Neutrophil (primary cell): ENCODE data around the gene CCDC57.

ENCODE experiments used
- H3K27ac ChIP-seq: fragments of 200-600 bp; sonication (generic); 2 replicates; pipeline ENCODE4 v1.5.1; 2016; ENCODE audit warnings: mild to moderate bottlenecking, moderate library complexity
- H3K27me3 ChIP-seq: fragments of 200-600 bp; sonication (generic); 2 replicates; pipeline ENCODE4 v1.6.0; 2016; ENCODE audit warnings: mild to moderate bottlenecking
- H3K36me3 ChIP-seq: fragments of 200-600 bp; sonication (generic); 2 replicates; pipeline ENCODE4 v1.5.1; 2017
- H3K4me1 ChIP-seq, 2 experiments: fragments of 200-600 bp in 1 of 2; sonication (generic) in 1 of 2; 1 replicate in 1 of 2; 2 replicates in 1 of 2; pipeline versions ENCODE4 v1.5.1 to v1.6.1; 2013 to 2016; ENCODE audit warnings: low read depth in 1 of 2, low read length in 1 of 2, mild to moderate bottlenecking in 1 of 2, moderate library complexity in 1 of 2; ENCODE audit not compliant: control insufficient read depth in 1 of 2, insufficient read depth in 1 of 2
- H3K4me3 ChIP-seq, 2 experiments: fragments of 200-600 bp in 1 of 2; sonication (generic) in 1 of 2; 1 replicate in 1 of 2; 2 replicates in 1 of 2; pipeline ENCODE4 v1.5.1; 2013 to 2016; ENCODE audit warnings: low read depth in 1 of 2, low read length in 1 of 2, mild to moderate bottlenecking in 1 of 2, moderate library complexity in 1 of 2
- H3K9me3 ChIP-seq: fragments of 200-600 bp; sonication (generic); 2 replicates; pipeline ENCODE4 v1.5.1; 2016
- CTCF ChIP-seq: fragments of 200-600 bp; sonication (generic); IDR thresholded peaks from 2 replicates; pipeline ENCODE4 v1.5.1; 2016; ENCODE audit warnings: antibody characterized with exemption

Gene CCDC57

DNA sequence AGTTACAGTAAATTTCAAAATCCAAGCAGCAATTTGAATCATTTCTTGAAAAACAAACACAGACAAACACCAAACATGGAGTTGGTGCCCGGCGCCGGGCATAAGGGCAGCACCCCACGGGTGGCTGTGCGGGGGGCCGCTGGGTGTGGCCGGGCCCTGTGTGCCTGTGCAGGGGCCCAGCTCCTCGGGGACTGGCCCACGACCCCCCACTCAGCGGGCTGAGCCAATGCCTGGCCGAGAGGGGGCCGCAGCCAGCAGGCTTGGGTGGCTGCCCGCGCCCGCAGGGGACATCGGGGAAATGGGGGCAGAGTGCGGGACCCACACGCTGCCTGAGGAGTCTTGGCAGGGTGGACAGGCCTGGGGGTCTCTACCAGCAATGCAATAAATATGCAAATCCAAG lies 134.2 kb downstream of the CCDC57 start:
- H3K4me1 ChIP-seq, result no peaks in the 10 kb centered on the region
- no peak for TF ChIP-seq CTCF
- no peak overlapping the region for H3K4me3 ChIP-seq
- H3K36me3 ChIP-seq, result peaks cover 19% of the 10 kb centered on the region
- H3K9me3 ChIP-seq, result no peaks in the 10 kb centered on the region
- H3K27me3 ChIP-seq, result no peaks in the 10 kb centered on the region
- no peak overlapping the region for H3K27ac ChIP-seq

DNA sequence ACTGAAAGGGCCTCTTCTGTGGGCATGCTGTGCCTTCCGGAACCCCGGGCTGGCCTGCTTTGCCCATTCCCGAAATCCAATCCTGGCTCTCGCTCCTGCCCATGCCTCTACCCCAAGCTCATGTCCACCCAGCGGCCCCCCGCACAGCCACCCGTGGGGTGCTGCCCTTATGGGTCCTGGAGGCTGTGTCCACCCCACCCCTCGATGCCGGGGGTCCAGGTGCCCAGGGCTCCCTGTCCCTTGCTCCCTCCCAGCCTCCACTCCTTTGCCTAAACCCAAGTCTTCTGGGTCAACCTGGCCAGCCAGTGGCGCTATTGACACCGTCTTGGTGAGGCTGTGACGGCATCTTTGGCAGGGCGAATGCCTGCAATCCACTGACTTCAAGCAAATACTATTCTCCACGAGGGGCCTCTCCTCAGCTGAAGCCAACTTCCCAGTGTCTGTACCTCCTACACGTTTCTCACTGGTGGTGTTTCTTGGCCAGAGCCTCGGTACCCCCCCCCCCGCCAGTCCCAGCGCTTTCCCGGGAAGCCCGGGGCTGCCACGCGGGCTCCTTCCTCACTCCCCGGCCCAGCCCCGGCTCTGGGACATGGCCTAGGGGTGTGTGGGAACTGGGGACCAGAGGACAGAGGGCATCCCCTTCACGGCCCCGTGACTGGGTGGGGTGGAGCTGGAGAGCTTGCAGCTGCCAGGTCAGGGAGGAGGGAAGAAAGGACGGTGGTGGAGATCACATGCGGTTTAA lies 134.9 kb downstream of the CCDC57 start:
- no peak overlapping the region for H3K4me3 ChIP-seq
- no peaks in the 10 kb centered on the region for H3K9me3 ChIP-seq
- TF ChIP-seq CTCF, result no peak
- no peaks in the 10 kb centered on the region for H3K4me1 ChIP-seq
- H3K27me3 ChIP-seq, result no peaks in the 10 kb centered on the region
- peaks cover 12% of the 10 kb centered on the region for H3K36me3 ChIP-seq
- no peak overlapping the region for H3K27ac ChIP-seq

- H3K9me3 ChIP-seq, result no peaks in the 10 kb centered on the region
- no peaks in the 10 kb centered on the region for H3K27me3 ChIP-seq
- H3K4me1 ChIP-seq, result no peaks in the 10 kb centered on the region
- H3K4me3 ChIP-seq, result no peak overlapping the region
- H3K27ac ChIP-seq, result no peak overlapping the region
- peaks cover 11% of the 10 kb centered on the region for H3K36me3 ChIP-seq
- no peak for TF ChIP-seq CTCF
These were observed 135.7 kb downstream of the CCDC57 start for GRCh38 chr17:82076785-82077591.

DNA sequence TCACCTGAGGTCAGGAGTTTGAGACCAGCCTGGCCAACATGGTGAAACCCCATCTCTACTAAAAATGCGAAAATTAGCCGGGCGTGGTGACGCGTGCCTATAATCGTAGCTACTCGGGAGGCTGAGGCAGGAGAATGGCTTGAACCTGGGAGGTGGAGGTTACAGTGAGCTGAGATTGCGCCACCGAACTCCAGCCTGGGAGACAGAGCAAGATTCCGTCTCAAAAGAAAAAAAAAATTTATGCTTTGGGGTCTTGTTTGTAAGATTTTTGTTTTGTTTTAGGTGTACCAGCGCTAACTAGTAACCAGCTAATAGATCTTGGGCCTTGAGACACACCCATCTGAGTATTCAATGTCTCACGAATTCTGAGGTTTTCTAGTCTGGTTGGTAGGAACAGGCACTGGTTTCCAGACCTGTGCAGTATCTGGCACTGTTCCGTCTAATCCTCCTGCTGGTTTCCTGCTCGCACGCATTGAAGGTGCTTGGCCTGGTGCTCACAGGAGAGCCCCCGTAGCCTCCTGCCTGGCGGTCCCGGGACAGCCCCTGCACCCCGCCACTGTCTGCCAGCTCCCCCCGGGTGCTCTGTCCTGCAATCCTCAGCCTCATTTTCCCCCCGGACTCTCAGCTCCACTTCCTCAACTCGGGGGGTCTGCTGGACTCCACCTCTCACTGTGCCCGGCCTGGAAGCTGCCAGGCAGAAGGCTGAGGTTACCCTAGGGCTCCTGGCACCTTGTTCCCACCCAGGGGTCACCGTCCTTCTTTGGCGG lies 136.4 kb downstream of the CCDC57 start:
- no peak overlapping the region for H3K4me3 ChIP-seq
- H3K27me3 ChIP-seq, result no peaks in the 10 kb centered on the region
- H3K27ac ChIP-seq, result no peak overlapping the region
- no peaks in the 10 kb centered on the region for H3K4me1 ChIP-seq
- no peaks in the 10 kb centered on the region for H3K9me3 ChIP-seq
- TF ChIP-seq CTCF, result no peak
- peaks cover 8% of the 10 kb centered on the region for H3K36me3 ChIP-seq

- Histone ChIP-seq H3K27me3 (peaks cover 3% of the 10 kb centered on the region), H3K9me3 (no peaks in the 10 kb centered on the region), H3K36me3 (no peaks in the 10 kb centered on the region), H3K27ac (no peak overlapping the region), H3K4me1 (no peaks in the 10 kb centered on the region), H3K4me3 (no peak overlapping the region)
- TF ChIP-seq CTCF, result no peak
These were observed 139.2 kb downstream of the CCDC57 start for GRCh38 chr17:82073446-82073845.
